ENCODE results near the gene CELSR2.

DNA sequence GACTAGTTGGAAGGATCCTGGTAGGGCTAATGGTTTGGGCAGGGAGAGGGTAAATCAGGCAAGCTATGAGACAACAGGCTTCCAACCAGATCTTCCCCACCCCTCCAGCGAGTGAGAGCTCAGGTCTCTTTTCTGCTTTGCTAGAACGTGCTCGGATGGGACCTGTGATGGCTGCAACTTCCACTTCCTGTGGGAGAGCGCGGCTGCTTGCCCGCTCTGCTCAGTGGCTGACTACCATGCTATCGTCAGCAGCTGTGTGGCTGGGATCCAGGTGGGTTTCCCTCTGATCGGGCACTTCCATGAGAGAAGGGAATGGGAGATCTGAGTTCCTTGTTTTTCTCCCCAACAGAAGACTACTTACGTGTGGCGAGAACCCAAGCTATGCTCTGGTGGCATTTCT is 49.6 kb upstream of the CELSR2 start:
- no peak for TF ChIP-seq POLR2A (IDR thresholded peaks at IDR 0.05)
- TF ChIP-seq CTCF (IDR thresholded peaks at IDR 0.05) = no peak
